WTC11 (cell line): Measurements from ENCODE around the gene SHKBP1. TPM values are rescaled to one million over a fixed set of nuclear protein-coding genes. Genes with fewer than 3 reads are reported as not detected.
"Not testable (repeated sequence)": the region's sequence is repeated elsewhere in the genome, so short reads cannot be mapped to it uniquely, and the experiment has no call there.

Source experiments
- ATAC-seq: fragments of 200-7000 bp; cut with Tn5 transposase; 2 replicates; pipeline ENCODE4 v1.10.0; 2021; ENCODE audit warnings: mild to moderate bottlenecking, moderate library complexity
- CTCF ChIA-PET: fragments of 300-600 bp; sonication (Branson Sonifier 250); formaldehyde crosslinking; loops from one replicate; lab custom pipeline; 2021; ENCODE audit warnings: antibody characterized with exemption; lab: Charles Lee
- POLR2A ChIA-PET: fragments of 350-600 bp; sonication (Branson Sonifier 250); formaldehyde crosslinking; loops from one replicate; lab custom pipeline; 2021; ENCODE audit warnings: antibody characterized with exemption; lab: Charles Lee
- DNase-seq: peaks from one replicate; pipeline ENCODE4 v3.0.0; 2021; ENCODE audit warnings: low spot score
- H3K27ac Mint-ChIP-seq: 2 replicates; pipeline ENCODE4 v1.8.0; 2021; ENCODE audit warnings: mixed read lengths
- H3K27me3 Mint-ChIP-seq: 2 replicates; pipeline ENCODE4 v1.8.0; 2021; ENCODE audit warnings: low read depth, mild to moderate bottlenecking, moderate library complexity, mixed read lengths
- H3K36me3 Mint-ChIP-seq: 2 replicates; pipeline ENCODE4 v1.8.0; 2021; ENCODE audit warnings: mixed read lengths
- H3K4me1 Mint-ChIP-seq: 2 replicates; pipeline ENCODE4 v1.8.0; 2022; ENCODE audit warnings: mixed read lengths
- H3K4me3 Mint-ChIP-seq: 2 replicates; pipeline ENCODE4 v1.8.0; 2021; ENCODE audit warnings: mild to moderate bottlenecking, moderate library complexity, mixed read lengths
- H3K9me3 Mint-ChIP-seq: 2 replicates; pipeline ENCODE4 v1.8.0; 2021; ENCODE audit warnings: mixed read lengths
- E2F4 ChIP-seq: sonication (generic); formaldehyde crosslinking; IDR thresholded peaks from 2 replicates; pipeline ENCODE4 v1.8.1; 2022; ENCODE audit warnings: low read depth, mild to moderate bottlenecking, moderate library complexity, missing genetic modification reagents, borderline replicate concordance
- ERG ChIP-seq: fragments of 250-450 bp; sonication (Bioruptor Pico); IDR thresholded peaks from 2 replicates; pipeline ENCODE4 v1.8.0; 2021; ENCODE audit warnings: mild to moderate bottlenecking
- FOXP1 ChIP-seq: sonication (generic); formaldehyde crosslinking; IDR thresholded peaks from 2 replicates; pipeline ENCODE4 v1.8.0; 2022; ENCODE audit warnings: missing genetic modification reagents, mild to moderate bottlenecking, moderate library complexity, borderline replicate concordance
- JUN ChIP-seq: sonication (generic); formaldehyde crosslinking; IDR thresholded peaks from 2 replicates; pipeline ENCODE4 v1.8.0; 2023; ENCODE audit warnings: mild to moderate bottlenecking, missing genetic modification reagents
- NFATC4 ChIP-seq: fragments of 250-450 bp; sonication (Bioruptor Pico); IDR thresholded peaks from 2 replicates; pipeline ENCODE4 v1.9.0; 2021; ENCODE audit warnings: mild to moderate bottlenecking
- ZNF121 ChIP-seq: sonication (generic); formaldehyde crosslinking; IDR thresholded peaks from 2 replicates; pipeline ENCODE4 v1.8.0; 2023; ENCODE audit warnings: missing genetic modification reagents
- ZNF263 ChIP-seq: sonication (generic); formaldehyde crosslinking; IDR thresholded peaks from 2 replicates; pipeline ENCODE4 v1.8.1; 2022; ENCODE audit warnings: low read depth, mild to moderate bottlenecking, moderate library complexity, missing genetic modification reagents
- ZNF532 ChIP-seq: fragments of 250-450 bp; sonication (Bioruptor Pico); IDR thresholded peaks from 2 replicates; pipeline ENCODE4 v1.9.0; 2021; ENCODE audit warnings: mild to moderate bottlenecking, borderline replicate concordance
- total RNA-seq: library from RNA; stranded (reverse); gene quantifications from 3 replicates; pipeline ENCODE4 v1.2.3, GENCODE V29; 2021
- TF ChIP-seq, protein P1 (sequence below): fragments of 250-450 bp; sonication (Bioruptor Pico); IDR thresholded peaks from 2 replicates; pipeline ENCODE4 v1.9.0; 2021; ENCODE audit warnings: moderate library complexity, mild to moderate bottlenecking, inconsistent platforms, borderline replicate concordance
- TF ChIP-seq, protein P2 (sequence below): fragments of 250-450 bp; sonication (Bioruptor Pico); IDR thresholded peaks from 2 replicates; pipeline ENCODE4 v1.9.0; 2021; ENCODE audit warnings: mild to moderate bottlenecking
- TF ChIP-seq, protein P3 (sequence below): sonication (generic); formaldehyde crosslinking; IDR thresholded peaks from 2 replicates; pipeline ENCODE4 v1.8.0; 2022; ENCODE audit warnings: mild to moderate bottlenecking, missing genetic modification reagents

The SHKBP1 gene
- total RNA-seq, 1 experiment from 2014 or later = 71.7 TPM

GRCh38 chr19:40542202-40542859, 34.3 kb upstream of the SHKBP1 start (continued):
- TF ChIP-seq ZNF532 (CRISPR knock-in tag) = no peak
- TF ChIP-seq, protein P1, sequence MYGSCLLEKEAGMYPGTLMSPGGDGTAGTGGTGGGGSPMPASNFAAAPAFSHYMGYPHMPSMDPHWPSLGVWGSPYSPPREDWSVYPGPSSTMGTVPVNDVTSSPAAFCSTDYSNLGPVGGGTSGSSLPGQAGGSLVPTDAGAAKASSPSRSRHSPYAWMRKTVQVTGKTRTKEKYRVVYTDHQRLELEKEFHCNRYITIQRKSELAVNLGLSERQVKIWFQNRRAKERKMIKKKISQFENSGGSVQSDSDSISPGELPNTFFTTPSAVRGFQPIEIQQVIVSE (CRISPR knock-in tag) = no peak
- no peak for TF ChIP-seq E2F4 (CRISPR knock-in tag)
- no peak for TF ChIP-seq FOXP1 (CRISPR knock-in tag)

DNA sequence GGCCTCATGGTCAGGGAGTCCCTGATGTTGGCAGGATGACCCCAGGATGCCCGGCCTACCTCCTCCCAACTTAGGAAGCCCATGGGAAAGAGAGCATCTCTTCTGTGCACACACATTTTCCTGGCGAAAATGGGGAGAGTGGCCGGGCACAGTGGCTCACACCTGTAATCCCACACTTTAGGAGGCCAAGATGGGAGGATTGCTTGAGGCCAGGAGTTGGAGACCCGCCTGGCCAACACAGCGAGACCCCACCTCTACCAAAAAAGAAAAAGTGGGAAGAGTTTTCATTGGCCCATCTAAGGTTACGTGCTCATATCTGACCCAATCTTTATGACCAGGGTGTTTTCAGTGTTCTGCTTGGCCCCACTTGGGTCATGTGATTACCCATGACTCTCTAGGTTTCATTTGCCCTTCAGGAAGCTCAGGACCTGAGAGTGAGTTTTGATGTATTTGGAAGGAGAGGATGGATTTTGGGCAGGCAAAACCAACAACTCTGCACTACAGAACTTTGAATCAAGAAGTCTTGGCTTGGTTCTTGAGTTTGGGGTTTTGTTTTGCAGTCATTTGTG, 33.6 kb upstream of the SHKBP1 start:
- H3K4me3 Mint-ChIP-seq = no peak overlapping the region
- H3K4me1 Mint-ChIP-seq = no peaks in the 10 kb centered on the region
- peaks cover 7% of the 10 kb centered on the region for H3K9me3 Mint-ChIP-seq
- POLR2A ChIA-PET = interaction anchor here (0.5 to 0.6 kb wide), 2 partner anchors 28 to 1327 kb away, joined by 3 to 4 read pairs; no protein-coding TSS in a partner anchor
- H3K27me3 Mint-ChIP-seq = peaks cover 39% of the 10 kb centered on the region
- no peak overlapping the region for H3K27ac Mint-ChIP-seq
- TF ChIP-seq, protein P2, sequence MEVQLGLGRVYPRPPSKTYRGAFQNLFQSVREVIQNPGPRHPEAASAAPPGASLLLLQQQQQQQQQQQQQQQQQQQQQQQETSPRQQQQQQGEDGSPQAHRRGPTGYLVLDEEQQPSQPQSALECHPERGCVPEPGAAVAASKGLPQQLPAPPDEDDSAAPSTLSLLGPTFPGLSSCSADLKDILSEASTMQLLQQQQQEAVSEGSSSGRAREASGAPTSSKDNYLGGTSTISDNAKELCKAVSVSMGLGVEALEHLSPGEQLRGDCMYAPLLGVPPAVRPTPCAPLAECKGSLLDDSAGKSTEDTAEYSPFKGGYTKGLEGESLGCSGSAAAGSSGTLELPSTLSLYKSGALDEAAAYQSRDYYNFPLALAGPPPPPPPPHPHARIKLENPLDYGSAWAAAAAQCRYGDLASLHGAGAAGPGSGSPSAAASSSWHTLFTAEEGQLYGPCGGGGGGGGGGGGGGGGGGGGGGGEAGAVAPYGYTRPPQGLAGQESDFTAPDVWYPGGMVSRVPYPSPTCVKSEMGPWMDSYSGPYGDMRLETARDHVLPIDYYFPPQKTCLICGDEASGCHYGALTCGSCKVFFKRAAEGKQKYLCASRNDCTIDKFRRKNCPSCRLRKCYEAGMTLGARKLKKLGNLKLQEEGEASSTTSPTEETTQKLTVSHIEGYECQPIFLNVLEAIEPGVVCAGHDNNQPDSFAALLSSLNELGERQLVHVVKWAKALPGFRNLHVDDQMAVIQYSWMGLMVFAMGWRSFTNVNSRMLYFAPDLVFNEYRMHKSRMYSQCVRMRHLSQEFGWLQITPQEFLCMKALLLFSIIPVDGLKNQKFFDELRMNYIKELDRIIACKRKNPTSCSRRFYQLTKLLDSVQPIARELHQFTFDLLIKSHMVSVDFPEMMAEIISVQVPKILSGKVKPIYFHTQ (CRISPR knock-in tag) = no peak
- TF ChIP-seq, protein P3, sequence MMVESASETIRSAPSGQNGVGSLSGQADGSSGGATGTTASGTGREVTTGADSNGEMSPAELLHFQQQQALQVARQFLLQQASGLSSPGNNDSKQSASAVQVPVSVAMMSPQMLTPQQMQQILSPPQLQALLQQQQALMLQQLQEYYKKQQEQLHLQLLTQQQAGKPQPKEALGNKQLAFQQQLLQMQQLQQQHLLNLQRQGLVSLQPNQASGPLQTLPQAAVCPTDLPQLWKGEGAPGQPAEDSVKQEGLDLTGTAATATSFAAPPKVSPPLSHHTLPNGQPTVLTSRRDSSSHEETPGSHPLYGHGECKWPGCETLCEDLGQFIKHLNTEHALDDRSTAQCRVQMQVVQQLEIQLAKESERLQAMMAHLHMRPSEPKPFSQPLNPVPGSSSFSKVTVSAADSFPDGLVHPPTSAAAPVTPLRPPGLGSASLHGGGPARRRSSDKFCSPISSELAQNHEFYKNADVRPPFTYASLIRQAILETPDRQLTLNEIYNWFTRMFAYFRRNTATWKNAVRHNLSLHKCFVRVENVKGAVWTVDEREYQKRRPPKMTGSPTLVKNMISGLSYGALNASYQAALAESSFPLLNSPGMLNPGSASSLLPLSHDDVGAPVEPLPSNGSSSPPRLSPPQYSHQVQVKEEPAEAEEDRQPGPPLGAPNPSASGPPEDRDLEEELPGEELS (CRISPR knock-in tag) = no peak
- TF ChIP-seq JUN (CRISPR knock-in tag) = no peak
- no peak for TF ChIP-seq ERG
- no peak for TF ChIP-seq ZNF532 (CRISPR knock-in tag)
- no peak for TF ChIP-seq ZNF263
- TF ChIP-seq NFATC4 (CRISPR knock-in tag) = no peak
- TF ChIP-seq ZNF121 (CRISPR knock-in tag) = 0 out of 2 replicates have a peak, but pooled peaks have one; percentile 24
- no peak for ATAC-seq
- peaks cover 2% of the 10 kb centered on the region; the same call in 1 of the 2 replicates for H3K36me3 Mint-ChIP-seq
- CTCF ChIA-PET = interaction anchor here (0.6 to 4.3 kb wide), 9 partner anchors 20 to 1148 kb away, joined by 3 to 43 read pairs (median 11); partner anchors contain the start of genes BLVRB and LTBP4
- DNase-seq = no peak

GRCh38 chr19:40546153-40546841, 30.4 kb upstream of the SHKBP1 start:
- H3K36me3 Mint-ChIP-seq, H3K9me3 Mint-ChIP-seq, H3K4me3 Mint-ChIP-seq, DNase-seq, H3K4me1 Mint-ChIP-seq, H3K27ac Mint-ChIP-seq, POLR2A ChIA-PET, ATAC-seq, CTCF ChIA-PET: not testable (repeated sequence)
- peaks cover 66% of the 10 kb centered on the region for H3K27me3 Mint-ChIP-seq
